HFFc6 (cell line): ENCODE measurements around the gene MYOM3. TPM values are rescaled to one million over a fixed set of nuclear protein-coding genes. Genes with fewer than 3 reads are reported as not detected.

Experiments
- DNase-seq: peaks from one replicate; pipeline ENCODE4 v3.0.0-alpha.2; 2018
- H3K27ac Mint-ChIP-seq: 2 replicates; pipeline ENCODE4 v1.8.0; 2020; ENCODE audit warnings: mild to moderate bottlenecking, mixed read lengths
- H3K27me3 Mint-ChIP-seq: 2 replicates; pipeline ENCODE4 v1.8.0; 2021; ENCODE audit warnings: mild to moderate bottlenecking, moderate library complexity, mixed read lengths; ENCODE audit not compliant: insufficient read depth
- H3K36me3 Mint-ChIP-seq: 2 replicates; pipeline ENCODE4 v1.8.0; 2021; ENCODE audit warnings: low read depth, mixed read lengths
- H3K4me1 Mint-ChIP-seq: 2 replicates; pipeline ENCODE4 v1.8.0; 2020; ENCODE audit warnings: low read depth, mixed read lengths
- H3K4me3 Mint-ChIP-seq: 2 replicates; pipeline ENCODE4 v1.8.0; 2020; ENCODE audit warnings: mild to moderate bottlenecking, moderate library complexity, mixed read lengths
- H3K9me3 Mint-ChIP-seq: 2 replicates; pipeline ENCODE4 v1.8.0; 2020; ENCODE audit warnings: mild to moderate bottlenecking, mixed read lengths
- total RNA-seq, 6 experiments: library from RNA; stranded (reverse); fragmentation: NEBNext Ultra II Directional; extraction: Animal tissue kit (Norgen Biotek cat#: 25700); gene quantifications; 2 replicates in 1 of 6; 3 replicates in 5 of 6; pipeline ENCODE4 v1.2.3, GENCODE V29; 2021
- TF ChIP-seq, protein P1 (sequence below): fragments of 200-600 bp; sonication (generic); IDR thresholded peaks from 2 replicates; pipeline ENCODE4 v1.5.0; 2021; ENCODE audit warnings: antibody characterized with exemption, mild to moderate bottlenecking

The MYOM3 gene
- total RNA-seq, 6 experiments from 2014 or later, result 0.03 to 0.05 (median 0.05) TPM; not detected in 3

DNA sequence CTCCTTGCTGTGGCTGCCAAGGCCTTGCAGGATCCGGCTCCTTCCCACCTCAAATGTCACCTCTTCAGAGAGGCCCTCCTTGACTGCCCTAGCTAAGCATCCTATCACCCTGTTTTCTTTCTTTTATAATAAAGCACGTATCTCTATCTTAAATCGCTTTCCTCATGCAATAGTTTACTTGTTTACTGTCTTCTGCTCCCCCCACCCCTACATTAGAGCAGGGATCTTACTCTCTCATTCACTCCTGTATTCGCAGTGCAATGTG lies 36.4 kb downstream of the MYOM3 start:
- TF ChIP-seq, protein P1, sequence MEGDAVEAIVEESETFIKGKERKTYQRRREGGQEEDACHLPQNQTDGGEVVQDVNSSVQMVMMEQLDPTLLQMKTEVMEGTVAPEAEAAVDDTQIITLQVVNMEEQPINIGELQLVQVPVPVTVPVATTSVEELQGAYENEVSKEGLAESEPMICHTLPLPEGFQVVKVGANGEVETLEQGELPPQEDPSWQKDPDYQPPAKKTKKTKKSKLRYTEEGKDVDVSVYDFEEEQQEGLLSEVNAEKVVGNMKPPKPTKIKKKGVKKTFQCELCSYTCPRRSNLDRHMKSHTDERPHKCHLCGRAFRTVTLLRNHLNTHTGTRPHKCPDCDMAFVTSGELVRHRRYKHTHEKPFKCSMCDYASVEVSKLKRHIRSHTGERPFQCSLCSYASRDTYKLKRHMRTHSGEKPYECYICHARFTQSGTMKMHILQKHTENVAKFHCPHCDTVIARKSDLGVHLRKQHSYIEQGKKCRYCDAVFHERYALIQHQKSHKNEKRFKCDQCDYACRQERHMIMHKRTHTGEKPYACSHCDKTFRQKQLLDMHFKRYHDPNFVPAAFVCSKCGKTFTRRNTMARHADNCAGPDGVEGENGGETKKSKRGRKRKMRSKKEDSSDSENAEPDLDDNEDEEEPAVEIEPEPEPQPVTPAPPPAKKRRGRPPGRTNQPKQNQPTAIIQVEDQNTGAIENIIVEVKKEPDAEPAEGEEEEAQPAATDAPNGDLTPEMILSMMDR, result no peak
- Mint-ChIP-seq H3K4me3 (no peak overlapping the region), H3K9me3 (no peaks in the 10 kb centered on the region), H3K27me3 (peaks cover 17% of the 10 kb centered on the region), H3K4me1 (peaks cover 7% of the 10 kb centered on the region; the same call in 1 of the 2 replicates), H3K27ac (no peak overlapping the region), H3K36me3 (no peaks in the 10 kb centered on the region)
- DNase-seq, result no peak

DNA sequence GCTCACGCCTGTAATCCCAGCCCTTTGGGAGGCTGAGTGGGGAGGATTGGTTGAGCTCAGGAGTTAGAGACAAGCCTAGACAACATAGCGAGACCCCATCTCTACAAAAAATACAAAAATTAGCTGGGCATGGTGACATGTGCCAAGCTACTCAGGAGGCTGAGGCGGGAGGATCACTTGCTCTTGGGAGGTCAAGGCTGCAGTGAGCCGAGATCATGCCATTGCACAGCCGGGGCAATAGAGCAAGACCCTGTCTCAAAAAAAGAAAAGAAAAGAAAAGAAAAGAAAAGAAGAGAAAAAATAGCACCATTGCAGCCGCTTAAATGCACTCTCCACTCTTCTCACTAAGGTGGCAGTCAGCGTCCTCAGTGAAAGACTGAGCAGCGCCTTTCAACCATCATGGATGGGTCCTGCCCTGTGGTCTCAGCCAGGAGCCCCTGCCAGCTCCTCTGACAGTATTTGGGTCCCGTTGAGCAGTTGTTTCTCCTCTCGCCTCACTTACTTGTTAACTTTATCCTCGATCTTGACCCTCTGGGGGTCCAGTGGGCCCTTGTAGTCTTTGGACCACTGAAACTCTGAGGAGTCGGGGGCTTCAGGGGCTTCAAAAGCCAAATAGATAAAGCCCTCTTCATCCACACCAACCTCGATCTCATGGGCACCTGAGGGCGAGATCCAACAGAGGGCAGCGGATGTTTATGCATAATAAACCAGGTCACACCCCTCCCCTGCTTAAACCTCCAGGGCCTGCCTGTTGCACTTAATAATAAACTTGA lies 36.9 kb downstream of the MYOM3 start:
- peaks cover 14% of the 10 kb centered on the region for H3K27me3 Mint-ChIP-seq
- TF ChIP-seq, protein P1, result no peak
- no peak overlapping the region for H3K27ac Mint-ChIP-seq
- DNase-seq, result no peak
- no peak overlapping the region for H3K4me3 Mint-ChIP-seq
- H3K36me3 Mint-ChIP-seq, result no peaks in the 10 kb centered on the region
- H3K9me3 Mint-ChIP-seq, result no peaks in the 10 kb centered on the region
- peaks cover 7% of the 10 kb centered on the region; the same call in 1 of the 2 replicates for H3K4me1 Mint-ChIP-seq

GRCh38 chr1:24074196-24074595 lies 37.7 kb downstream of the MYOM3 start:
- no peak for DNase-seq
- no peak overlapping the region for H3K4me3 Mint-ChIP-seq
- TF ChIP-seq, protein P1, result no peak
- H3K27me3 Mint-ChIP-seq, result peaks cover 14% of the 10 kb centered on the region
- no peaks in the 10 kb centered on the region for H3K9me3 Mint-ChIP-seq
- no peak overlapping the region for H3K27ac Mint-ChIP-seq
- peaks cover 7% of the 10 kb centered on the region; the same call in 1 of the 2 replicates for H3K4me1 Mint-ChIP-seq
- no peaks in the 10 kb centered on the region for H3K36me3 Mint-ChIP-seq

- Mint-ChIP-seq H3K9me3 (no peaks in the 10 kb centered on the region), H3K4me3 (no peak overlapping the region), H3K27me3 (peaks cover 25% of the 10 kb centered on the region), H3K36me3 (no peaks in the 10 kb centered on the region), H3K4me1 (peaks cover 7% of the 10 kb centered on the region; the same call in 1 of the 2 replicates), H3K27ac (no peak overlapping the region)
- TF ChIP-seq, protein P1, result no peak
- DNase-seq, result no peak
Observed at GRCh38 chr1:24071941-24072340, 40.0 kb downstream of the MYOM3 start.

DNA sequence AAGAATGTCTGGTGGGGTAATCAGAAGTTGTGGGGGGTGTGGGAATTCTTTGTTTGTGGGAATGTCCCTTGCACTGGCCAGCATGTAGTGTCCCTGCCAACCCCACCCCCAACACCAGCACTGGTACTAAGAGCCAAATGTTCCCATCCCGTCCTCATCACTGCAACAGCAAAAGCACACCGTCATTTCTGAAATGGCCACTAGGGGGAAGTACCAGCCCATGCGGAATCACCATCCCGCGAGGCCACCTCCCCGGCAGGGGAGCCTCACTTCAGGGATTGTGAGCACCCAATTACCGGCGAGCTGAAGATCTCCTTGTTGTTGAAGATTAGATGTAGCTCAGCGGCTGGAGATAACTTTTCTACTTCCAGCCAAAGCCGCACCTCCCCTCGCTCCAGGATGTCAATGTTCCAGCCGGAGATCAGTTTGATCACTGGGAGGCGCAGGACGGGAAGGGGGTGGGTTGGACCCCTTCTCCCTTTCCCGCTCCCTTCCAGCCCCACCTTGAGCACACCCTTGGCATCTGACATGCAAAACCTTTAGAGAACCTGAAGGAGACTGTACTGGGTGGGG lies 41.0 kb downstream of the MYOM3 start:
- H3K27ac Mint-ChIP-seq, result no peak overlapping the region

More for the DNA sequence above, 41.0 kb downstream of the MYOM3 start:
- TF ChIP-seq, protein P1, result peak; percentile 96
- no peaks in the 10 kb centered on the region for H3K9me3 Mint-ChIP-seq
- H3K4me3 Mint-ChIP-seq, result no peak overlapping the region
- DNase-seq, result peak; percentile 74
- peaks cover 7% of the 10 kb centered on the region; the same call in 1 of the 2 replicates for H3K4me1 Mint-ChIP-seq
- no peaks in the 10 kb centered on the region for H3K36me3 Mint-ChIP-seq
- H3K27me3 Mint-ChIP-seq, result peaks cover 26% of the 10 kb centered on the region
